ENCODE data around the gene GDF11. TPM values are rescaled to one million over a fixed set of nuclear protein-coding genes. Genes with fewer than 3 reads are reported as not detected.

The GDF11 gene
- total RNA-seq, 4 donors from 2014 or later: 0.77 to 17.1 (median 5.0) TPM

DNA sequence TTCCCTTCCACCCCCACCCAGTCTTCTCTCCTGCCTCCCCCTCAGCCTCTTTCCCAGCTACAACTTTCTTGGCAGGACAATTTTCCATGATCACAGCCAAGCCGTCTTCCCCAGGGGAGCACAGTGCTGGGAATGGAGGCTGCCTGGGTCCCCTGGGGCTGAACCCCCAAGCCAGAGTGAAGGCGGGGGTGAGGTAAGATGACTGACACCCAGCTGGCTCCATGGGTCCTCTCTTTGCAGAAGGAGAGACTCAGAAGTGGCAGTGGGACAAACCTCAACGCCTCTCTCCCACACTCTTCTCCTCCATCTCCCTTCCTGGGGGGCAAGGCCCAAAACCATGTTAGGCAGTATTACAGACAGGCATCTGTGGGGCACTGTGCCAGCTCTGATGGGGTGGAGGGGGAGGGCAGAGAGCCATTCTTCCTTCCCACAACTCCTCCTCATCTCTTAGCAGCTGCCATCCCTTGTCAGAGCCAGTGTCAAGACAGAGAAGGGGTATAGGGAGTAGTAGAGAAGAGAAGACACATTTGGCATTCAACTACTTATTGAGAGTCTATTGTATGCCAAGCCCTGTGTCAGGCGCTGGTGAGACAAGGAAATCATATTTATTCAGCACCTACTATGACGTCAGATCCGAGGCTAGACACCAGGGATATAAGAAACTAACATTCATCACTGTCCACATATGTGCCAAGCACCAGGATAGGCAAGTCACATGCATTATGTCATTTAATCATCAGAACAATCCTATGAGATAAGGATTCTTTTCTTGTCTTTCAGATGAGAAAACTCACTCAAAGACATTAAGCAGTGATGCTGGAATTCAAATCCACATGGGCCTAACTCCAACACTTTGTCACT lies 38.8 kb upstream of the GDF11 start:
- Histone ChIP-seq H3K4me3 (no peak overlapping the region), H3K36me3 (no peaks in the 10 kb centered on the region), H3K27me3 (no peaks in the 10 kb centered on the region), H3K9me3 (no peaks in the 10 kb centered on the region), H3K4me1 (peaks cover 0 to 4% of the 10 kb centered on the region in 2 donors), H3K27ac (peak overlapping the region; percentile 74 to 82)
- TF ChIP-seq, protein P1, sequence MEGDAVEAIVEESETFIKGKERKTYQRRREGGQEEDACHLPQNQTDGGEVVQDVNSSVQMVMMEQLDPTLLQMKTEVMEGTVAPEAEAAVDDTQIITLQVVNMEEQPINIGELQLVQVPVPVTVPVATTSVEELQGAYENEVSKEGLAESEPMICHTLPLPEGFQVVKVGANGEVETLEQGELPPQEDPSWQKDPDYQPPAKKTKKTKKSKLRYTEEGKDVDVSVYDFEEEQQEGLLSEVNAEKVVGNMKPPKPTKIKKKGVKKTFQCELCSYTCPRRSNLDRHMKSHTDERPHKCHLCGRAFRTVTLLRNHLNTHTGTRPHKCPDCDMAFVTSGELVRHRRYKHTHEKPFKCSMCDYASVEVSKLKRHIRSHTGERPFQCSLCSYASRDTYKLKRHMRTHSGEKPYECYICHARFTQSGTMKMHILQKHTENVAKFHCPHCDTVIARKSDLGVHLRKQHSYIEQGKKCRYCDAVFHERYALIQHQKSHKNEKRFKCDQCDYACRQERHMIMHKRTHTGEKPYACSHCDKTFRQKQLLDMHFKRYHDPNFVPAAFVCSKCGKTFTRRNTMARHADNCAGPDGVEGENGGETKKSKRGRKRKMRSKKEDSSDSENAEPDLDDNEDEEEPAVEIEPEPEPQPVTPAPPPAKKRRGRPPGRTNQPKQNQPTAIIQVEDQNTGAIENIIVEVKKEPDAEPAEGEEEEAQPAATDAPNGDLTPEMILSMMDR (IDR thresholded peaks at IDR 0.05): no peak
- no peak for TF ChIP-seq POLR2A (IDR thresholded peaks at IDR 0.05)
- DNase-seq: peak in 1 of 2 donors; percentile 50
- intact Hi-C loops (cut with DNase I; ENCODE audit: low total_unique reads): no loop called here

- no peaks in the 10 kb centered on the region for H3K9me3 ChIP-seq
- DNase-seq: no peak
- intact Hi-C loops (cut with DNase I; ENCODE audit: low total_unique reads): no loop called here
- H3K4me3 ChIP-seq: peak overlapping the region in 1 of 2 donors; percentile 2
- H3K27ac ChIP-seq: peak overlapping the region; percentile 74 to 82
- TF ChIP-seq POLR2A (IDR thresholded peaks at IDR 0.05): no peak
- TF ChIP-seq, protein P1 (IDR thresholded peaks at IDR 0.05): no peak
- peaks cover 0 to 4% of the 10 kb centered on the region in 2 donors for H3K4me1 ChIP-seq
- H3K27me3 ChIP-seq: no peaks in the 10 kb centered on the region
- H3K36me3 ChIP-seq: no peaks in the 10 kb centered on the region
Measured at GRCh38 chr12:55704824-55705718, 37.9 kb upstream of the GDF11 start.

DNA sequence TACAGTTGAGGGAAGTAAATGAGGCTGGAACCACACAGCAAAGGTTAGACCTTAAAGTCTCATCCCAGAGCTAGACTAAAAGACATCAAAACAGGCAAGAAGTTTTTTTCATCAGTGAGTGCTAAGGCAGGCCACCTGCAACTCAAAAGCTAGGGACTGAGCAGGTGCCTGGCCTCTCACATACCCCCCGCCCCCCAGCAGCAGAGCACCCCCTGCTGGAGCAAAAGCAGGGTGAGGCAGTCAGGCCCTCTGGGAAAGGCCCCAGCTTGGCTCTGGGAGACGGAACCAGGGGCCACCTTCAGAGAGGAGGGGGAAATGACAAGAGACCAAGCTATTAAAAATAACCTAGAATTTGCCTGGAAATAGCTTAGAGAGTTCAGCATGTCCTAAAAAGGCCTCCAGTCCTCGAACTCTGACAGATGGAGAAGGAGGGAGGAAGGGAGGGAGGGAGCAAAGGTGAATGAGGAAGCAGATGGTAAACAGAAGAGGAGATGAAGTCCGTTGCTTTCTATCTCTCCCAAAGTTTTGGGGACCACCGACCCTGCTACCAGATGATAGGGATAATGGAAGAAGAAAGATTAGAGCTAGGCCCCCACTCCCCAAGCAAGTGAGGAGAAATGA lies 37.0 kb upstream of the GDF11 start:
- Histone ChIP-seq H3K4me1 (peaks cover 0 to 4% of the 10 kb centered on the region in 2 donors), H3K4me3 (peak overlapping the region in 1 of 2 donors; percentile 67)
- DNase-seq: no peak

DNA sequence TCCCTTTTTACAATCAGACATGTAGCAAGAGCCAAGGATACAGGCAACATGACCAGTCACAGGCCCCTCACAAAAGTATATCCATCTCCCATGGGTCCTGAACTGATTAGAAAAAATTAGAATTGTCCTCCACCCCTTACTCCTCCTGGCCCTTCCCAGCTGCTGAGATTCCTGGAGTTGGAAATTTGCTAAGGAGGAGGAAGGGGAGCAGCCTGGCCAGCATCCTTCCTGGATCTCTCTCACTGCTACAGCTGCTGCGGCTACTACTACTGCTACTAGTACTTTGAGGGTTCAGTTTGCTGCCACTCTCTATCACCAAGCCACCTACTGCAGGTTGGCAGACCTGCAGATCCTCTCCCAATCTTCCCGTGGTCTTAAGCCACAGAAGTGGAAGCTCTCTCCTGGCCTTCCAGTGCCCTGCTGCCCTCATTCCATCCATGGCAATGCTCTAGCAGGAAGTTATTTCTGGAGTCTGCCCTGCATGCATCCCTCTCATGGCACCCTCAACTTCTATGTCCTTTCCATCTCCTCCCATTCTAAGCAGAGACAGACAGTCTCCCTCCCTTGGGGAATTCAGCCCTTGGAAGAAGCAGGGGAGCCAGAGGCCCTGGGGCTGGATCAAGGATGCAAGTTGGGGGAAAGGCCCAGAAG lies 36.2 kb upstream of the GDF11 start:
- peaks cover 0 to 4% of the 10 kb centered on the region in 2 donors for H3K4me1 ChIP-seq
- H3K36me3 ChIP-seq: no peaks in the 10 kb centered on the region
- no peak for TF ChIP-seq POLR2A (IDR thresholded peaks at IDR 0.05)
- TF ChIP-seq, protein P1 (IDR thresholded peaks at IDR 0.05): no peak
- no peaks in the 10 kb centered on the region for H3K9me3 ChIP-seq
- intact Hi-C loops (cut with DNase I; ENCODE audit: low total_unique reads): no loop called here
- DNase-seq: no peak
- peak overlapping the region; percentile 67 for H3K4me3 ChIP-seq
- peak overlapping the region; percentile 74 to 82 for H3K27ac ChIP-seq
- H3K27me3 ChIP-seq: no peaks in the 10 kb centered on the region

More for the DNA sequence above, 37.0 kb upstream of the GDF11 start:
- H3K9me3 ChIP-seq: no peaks in the 10 kb centered on the region
- H3K27me3 ChIP-seq: no peaks in the 10 kb centered on the region
- intact Hi-C loops (cut with DNase I; ENCODE audit: low total_unique reads): no loop called here
- no peaks in the 10 kb centered on the region for H3K36me3 ChIP-seq
- peak overlapping the region; percentile 74 to 82 for H3K27ac ChIP-seq
- TF ChIP-seq, protein P1 (IDR thresholded peaks at IDR 0.05): peak in 2 of 4 experiments; percentile 7 to 8
- no peak for TF ChIP-seq POLR2A (IDR thresholded peaks at IDR 0.05)

All from uterus (tissue), 4 donors.